Aorta (tissue), 5 donors: ENCODE measurements around the gene NOSTRIN. TPM values are rescaled to one million over a fixed set of nuclear protein-coding genes. Genes with fewer than 3 reads are reported as not detected.

Source experiments
- ATAC-seq: fragments of 200-7000 bp; cut with Tn5 transposase; one replicate; pipeline ENCODE4 v1.9.1; 2022; ENCODE audit warnings: moderate library complexity; ENCODE audit not compliant: low FRiP score
- DNase-seq, 2 donors: peaks; one replicate each; pipeline ENCODE4 v3.0.0-alpha.2; 2020
- H3K27ac ChIP-seq, 2 donors: one replicate each; pipeline ENCODE4 v1.5.1; 2013; ENCODE audit warnings: low read length in 2 of 2, mild to moderate bottlenecking in 2 of 2, moderate library complexity in 2 of 2, control low read depth in 1 of 2, inconsistent platforms in 1 of 2, low read depth in 1 of 2
- H3K27me3 ChIP-seq, 2 donors: one replicate each; pipeline ENCODE4 v1.6.1; 2013; ENCODE audit warnings: control low read depth in 1 of 2, low read length in 1 of 2, mild to moderate bottlenecking in 1 of 2, moderate library complexity in 1 of 2; ENCODE audit not compliant: insufficient read depth in 2 of 2, control insufficient read depth in 1 of 2
- H3K36me3 ChIP-seq, 2 donors: one replicate each; pipeline ENCODE4 v1.6.1; 2013; ENCODE audit warnings: control low read depth in 1 of 2, low read length in 1 of 2, mild to moderate bottlenecking in 1 of 2; ENCODE audit not compliant: insufficient read depth in 2 of 2, control insufficient read depth in 1 of 2
- H3K4me1 ChIP-seq, 2 donors: one replicate each; pipeline ENCODE4 v1.6.1; 2013; ENCODE audit warnings: low read length in 2 of 2, control low read depth in 1 of 2, mild to moderate bottlenecking in 1 of 2, moderate library complexity in 1 of 2; ENCODE audit not compliant: insufficient read depth in 2 of 2, control insufficient read depth in 1 of 2
- H3K4me3 ChIP-seq, 2 donors: one replicate each; pipeline ENCODE4 v1.5.1; 2013; ENCODE audit warnings: low read length in 2 of 2, control low read depth in 1 of 2, mild to moderate bottlenecking in 1 of 2
- H3K9me3 ChIP-seq: one replicate; pipeline ENCODE4 v1.6.1; 2013; ENCODE audit warnings: mild to moderate bottlenecking, low read length; ENCODE audit not compliant: control insufficient read depth
- WGBS, 2 donors: extraction: QIAGEN DNeasy Blood & Tissue Kit; methylation state at CpG; one replicate each; pipeline ENCODE4 v1.1.7; 2013; 5-methylcytosine and 5-hydroxymethylcytosine counted together
- intact Hi-C, 2 donors: fragments of 100-400 bp; cut with DNase I; formaldehyde crosslinking; loops; one replicate each; pipeline versions ENCODE4 v1.14.2 to v1.15.0; 2022
- polyA plus RNA-seq, 2 donors: library from polyadenylated mRNA; stranded (reverse); fragments of 200-250 nt; gene quantifications; one replicate each; pipeline ENCODE4 v1.2.3, GENCODE V29; 2013
- total RNA-seq, 2 donors: library from RNA; stranded (reverse); fragmentation: NEBNext Ultra II Directional; extraction: Animal tissue kit (Norgen Biotek cat#: 25700); gene quantifications; one replicate each; pipeline ENCODE4 v1.2.1, GENCODE V29; 2021
- donor health status: healthy with polysubstance abuse.
- donor health status: Bipolar disorder and iron deficiency.
- donor health status: DM: no; HTN: no; CAD: no.
- donor health status: DM: no; HTN: no; CAD: no.
- donor health status: DM: yes; HTN: yes; CAD: no.

The NOSTRIN gene
- total and polyA plus RNA-seq, 4 donors: 0.10 to 46.4 (median 25.6) TPM

GRCh38 chr2:168894720-168895119, 92.3 kb downstream of the NOSTRIN start:
- no peaks in the 10 kb centered on the region for H3K4me1 ChIP-seq
- ATAC-seq (no peak), DNase-seq (no peak)
- no peak overlapping the region for H3K27ac ChIP-seq
- H3K36me3 ChIP-seq: no peaks in the 10 kb centered on the region
- intact Hi-C loops: no loop called here
- no peaks in the 10 kb centered on the region for H3K27me3 ChIP-seq
- no peaks in the 10 kb centered on the region for H3K9me3 ChIP-seq
- H3K4me3 ChIP-seq: no peak overlapping the region

- Histone ChIP-seq H3K4me1 (no peaks in the 10 kb centered on the region), H3K36me3 (no peaks in the 10 kb centered on the region), H3K9me3 (no peaks in the 10 kb centered on the region), H3K4me3 (no peak overlapping the region), H3K27ac (no peak overlapping the region), H3K27me3 (no peaks in the 10 kb centered on the region)
- DNase-seq: no peak
- no peak for ATAC-seq
- intact Hi-C loops: no loop called here
These were observed 93.3 kb downstream of the NOSTRIN start for GRCh38 chr2:168895771-168896170.

- Histone ChIP-seq H3K9me3 (no peaks in the 10 kb centered on the region), H3K27ac (no peak overlapping the region), H3K4me1 (no peaks in the 10 kb centered on the region), H3K36me3 (no peaks in the 10 kb centered on the region), H3K27me3 (no peaks in the 10 kb centered on the region), H3K4me3 (no peak overlapping the region)
- 66 to 72% methylated on average over 4 of the region's 4 CpGs for WGBS, 2 donors
- ATAC-seq (no peak), DNase-seq (no peak)
- intact Hi-C loops: no loop called here
These were observed 94.3 kb downstream of the NOSTRIN start for GRCh38 chr2:168896783-168897182.

GRCh38 chr2:168897449-168897848, 95.0 kb downstream of the NOSTRIN start:
- Histone ChIP-seq H3K27ac (no peak overlapping the region), H3K4me3 (no peak overlapping the region), H3K4me1 (no peaks in the 10 kb centered on the region), H3K9me3 (no peaks in the 10 kb centered on the region), H3K36me3 (no peaks in the 10 kb centered on the region), H3K27me3 (no peaks in the 10 kb centered on the region)
- ATAC-seq (no peak), DNase-seq (no peak)
- intact Hi-C loops: no loop called here
- 82 to 85% methylated on average over 1 of the region's 1 CpG for WGBS, 2 donors

GRCh38 chr2:168901003-168901402, 98.6 kb downstream of the NOSTRIN start, which contains the start of gene G6PC2:
G6PC2 (plus strand) TSS chr2:168901291; CDS start chr2:168901332, 41 bp downstream.
- Histone ChIP-seq H3K9me3 (no peaks in the 10 kb centered on the region), H3K4me3 (no peak within 1 kb of the TSS), H3K4me1 (no peaks in the 10 kb centered on the region), H3K27me3 (no peaks in the 10 kb centered on the region), H3K27ac (no peak within 1 kb of the TSS), H3K36me3 (no peaks in the 10 kb centered on the region)
- WGBS, 2 donors: 64 to 71% methylated on average over 5 of the region's 5 CpGs
- DNase-seq (no peak), ATAC-seq (no peak)
- intact Hi-C loops: no loop called here

- Histone ChIP-seq H3K9me3 (no peaks in the 10 kb centered on the region), H3K27ac (no peak overlapping the region), H3K4me3 (no peak overlapping the region), H3K36me3 (no peaks in the 10 kb centered on the region), H3K27me3 (peaks cover 0 to 1% of the 10 kb centered on the region in 2 donors), H3K4me1 (no peaks in the 10 kb centered on the region)
- DNase-seq: no peak
- no peak for ATAC-seq
- WGBS, 2 donors: 88 to 91% methylated on average over 2 of the region's 2 CpGs
- intact Hi-C loops: no loop called here
These were observed 101.5 kb downstream of the NOSTRIN start for GRCh38 chr2:168903888-168904287.

GRCh38 chr2:168904358-168904757, 101.9 kb downstream of the NOSTRIN start:
- no peaks in the 10 kb centered on the region for H3K9me3 ChIP-seq
- intact Hi-C loops: no loop called here
- 86 to 93% methylated on average over 3 of the region's 3 CpGs for WGBS, 2 donors
- no peaks in the 10 kb centered on the region for H3K36me3 ChIP-seq
- peaks cover 0 to 1% of the 10 kb centered on the region in 2 donors for H3K27me3 ChIP-seq
- no peak overlapping the region for H3K27ac ChIP-seq
- H3K4me3 ChIP-seq: no peak overlapping the region
- H3K4me1 ChIP-seq: no peaks in the 10 kb centered on the region
- no peak for ATAC-seq
- no peak for DNase-seq

- no peaks in the 10 kb centered on the region for H3K4me1 ChIP-seq
- WGBS, 2 donors: 91% methylated on average over 8 of the region's 8 CpGs
- intact Hi-C loops: no loop called here
- no peaks in the 10 kb centered on the region for H3K36me3 ChIP-seq
- DNase-seq: no peak
- no peak for ATAC-seq
- no peak overlapping the region for H3K4me3 ChIP-seq
- peaks cover 0 to 3% of the 10 kb centered on the region in 2 donors for H3K27me3 ChIP-seq
- H3K9me3 ChIP-seq: no peaks in the 10 kb centered on the region
- H3K27ac ChIP-seq: no peak overlapping the region
These were observed 105.7 kb downstream of the NOSTRIN start for GRCh38 chr2:168907940-168908662.

- 74 to 75% methylated on average over 5 of the region's 5 CpGs for WGBS, 2 donors
- no peaks in the 10 kb centered on the region for H3K36me3 ChIP-seq
- H3K4me1 ChIP-seq: no peaks in the 10 kb centered on the region
- H3K4me3 ChIP-seq: no peak overlapping the region
- no peak overlapping the region for H3K27ac ChIP-seq
- no peaks in the 10 kb centered on the region for H3K9me3 ChIP-seq
- no peak for ATAC-seq
- peaks cover 0 to 3% of the 10 kb centered on the region in 2 donors for H3K27me3 ChIP-seq
- DNase-seq: no peak
- intact Hi-C loops: loop anchor here in 1 of 2 donors (10.0 kb wide), 1 partner anchor 556 kb away; no protein-coding TSS in a partner anchor
These were observed 107.9 kb downstream of the NOSTRIN start for GRCh38 chr2:168910330-168910729.
